Esophagus mucosa (tissue), 1 donor: ENCODE measurements around the gene C1QTNF12. TPM values are rescaled to one million over a fixed set of nuclear protein-coding genes. Genes with fewer than 3 reads are reported as not detected.
"Not testable (repeated sequence)": the region's sequence is repeated elsewhere in the genome, so short reads cannot be mapped to it uniquely, and the experiment has no call there.

ENCODE experiments used
- ATAC-seq: fragments of 200-7000 bp; cut with Tn5 transposase; one replicate; pipeline ENCODE4 v1.9.1; 2020
- total RNA-seq: library from RNA; stranded (reverse); gene quantifications from one replicate; pipeline ENCODE4 v1.2.4, GENCODE V29; 2023
- donor health status: DM: yes; HTN: yes; CAD: no.

Gene C1QTNF12
- total RNA-seq, 1 donor from 2014 or later, result 3.9 TPM

GRCh38 chr1:1197551-1198422 lies 48.7 kb downstream of the C1QTNF12 start:
- ATAC-seq, result no peak

- ATAC-seq, result no peak
Measured at GRCh38 chr1:1197188-1197500, 49.4 kb downstream of the C1QTNF12 start.

- no peak for ATAC-seq
Measured at GRCh38 chr1:1196431-1197187, 49.9 kb downstream of the C1QTNF12 start.

- ATAC-seq, result not testable (repeated sequence)
Measured at GRCh38 chr1:1195726-1196125, 50.8 kb downstream of the C1QTNF12 start.

GRCh38 chr1:1194723-1195122 lies 51.8 kb downstream of the C1QTNF12 start:
- ATAC-seq, result no peak

Other genes starting within 250 kb of the C1QTNF12 start
- 15.7 TPM for gene HES4, start 246.6 kb downstream of the C1QTNF12 start, total RNA-seq
- 12.1 TPM for gene ISG15, start 233.2 kb downstream of the C1QTNF12 start, total RNA-seq
- gene AGRN, start 226.6 kb downstream of the C1QTNF12 start, total RNA-seq, result 41.0 TPM
- gene RNF223, start 172.4 kb downstream of the C1QTNF12 start, total RNA-seq, result 22.3 TPM
- gene C1orf159, start 130.6 kb downstream of the C1QTNF12 start, total RNA-seq, result 9.4 TPM
- gene TTLL10, start 72.8 kb downstream of the C1QTNF12 start, total RNA-seq, result 1.0 TPM
- 16.3 TPM for gene TNFRSF18, start 40.1 kb downstream of the C1QTNF12 start, total RNA-seq
- 0.36 TPM for gene TNFRSF4, start 32.6 kb downstream of the C1QTNF12 start, total RNA-seq
- 69.9 TPM for gene SDF4, start 14.7 kb downstream of the C1QTNF12 start, total RNA-seq
- 8.4 TPM for gene B3GALT6, start 14.5 kb downstream of the C1QTNF12 start, total RNA-seq
- gene UBE2J2, start 27.1 kb upstream of the C1QTNF12 start, total RNA-seq, result 45.0 TPM
- 2.8 TPM for gene SCNN1D, start 33.7 kb upstream of the C1QTNF12 start, total RNA-seq
- 35.3 TPM for gene ACAP3, start 61.2 kb upstream of the C1QTNF12 start, total RNA-seq
- 23.0 TPM for gene PUSL1, start 61.9 kb upstream of the C1QTNF12 start, total RNA-seq
- 54.0 TPM for gene INTS11, start 77.9 kb upstream of the C1QTNF12 start, total RNA-seq
- 25.1 TPM for gene CPTP, start 78.1 kb upstream of the C1QTNF12 start, total RNA-seq
- 0.56 TPM for gene TAS1R3, start 84.6 kb upstream of the C1QTNF12 start, total RNA-seq
- gene DVL1, start 102.7 kb upstream of the C1QTNF12 start, total RNA-seq, result 48.5 TPM
- 2.0 TPM for gene MXRA8, start 111.8 kb upstream of the C1QTNF12 start, total RNA-seq
- gene AURKAIP1, start 128.5 kb upstream of the C1QTNF12 start, total RNA-seq, result 117 TPM
- 58.3 TPM for gene CCNL2, start 152.6 kb upstream of the C1QTNF12 start, total RNA-seq
- 89.2 TPM for gene MRPL20, start 160.6 kb upstream of the C1QTNF12 start, total RNA-seq
- gene ANKRD65, start 174.6 kb upstream of the C1QTNF12 start, total RNA-seq, result 11.9 TPM
- 29.4 TPM for gene VWA1, start 189.0 kb upstream of the C1QTNF12 start, total RNA-seq
- gene ATAD3C, start 203.0 kb upstream of the C1QTNF12 start, total RNA-seq, result 2.1 TPM
- 13.7 TPM for gene ATAD3B, start 225.0 kb upstream of the C1QTNF12 start, total RNA-seq